HepG2 (cell line): Measurements from ENCODE around the gene ODC1. TPM values are rescaled to one million over a fixed set of nuclear protein-coding genes. Genes with fewer than 3 reads are reported as not detected.

ENCODE experiments used
- CHCHD3 ChIP-seq: sonication (generic); formaldehyde crosslinking; IDR thresholded peaks from 2 replicates; pipeline ENCODE4 v1.8.0; 2022; ENCODE audit warnings: mild to moderate bottlenecking, missing genetic modification reagents, moderate library complexity
- FOXO1 ChIP-seq: sonication (generic); formaldehyde crosslinking; IDR thresholded peaks from 2 replicates; pipeline ENCODE4 v1.4.0; 2020; ENCODE audit warnings: missing genetic modification reagents
- HNF4G ChIP-seq, 2 experiments: sonication (generic) in 1 of 2; formaldehyde crosslinking in 1 of 2; IDR thresholded peaks; 2 replicates each; pipeline versions ENCODE4 v1.4.0 to v1.6.1; 2011 to 2020; ENCODE audit warnings: borderline replicate concordance in 2 of 2, low read depth in 2 of 2, mild to moderate bottlenecking in 2 of 2, low read length in 1 of 2, missing genetic modification reagents in 1 of 2, moderate library complexity in 1 of 2
- IRX3 ChIP-seq: sonication (generic); formaldehyde crosslinking; IDR thresholded peaks from 2 replicates; pipeline ENCODE4 v1.8.1; 2023; ENCODE audit warnings: mild to moderate bottlenecking, low read depth, missing genetic modification reagents, borderline replicate concordance
- KLF15 ChIP-seq: sonication (generic); formaldehyde crosslinking; IDR thresholded peaks from 2 replicates; pipeline ENCODE4 v1.8.1; 2023; ENCODE audit warnings: borderline replicate concordance, mild to moderate bottlenecking, inconsistent platforms, missing genetic modification reagents, mixed read lengths
- MZF1 ChIP-seq: sonication (generic); formaldehyde crosslinking; IDR thresholded peaks from 2 replicates; pipeline ENCODE4 v1.8.1; 2023; ENCODE audit warnings: mild to moderate bottlenecking, missing genetic modification reagents, borderline replicate concordance
- NCOA1 ChIP-seq: sonication (generic); formaldehyde crosslinking; IDR thresholded peaks from 2 replicates; pipeline ENCODE4 v1.9.0; 2021; ENCODE audit warnings: missing genetic modification reagents
- NFKBIZ ChIP-seq: IDR thresholded peaks from 2 replicates; pipeline ENCODE4 v1.6.1; 2018; ENCODE audit warnings: missing genetic modification reagents, missing compliant biosample characterization
- NONO ChIP-seq, 2 experiments: fragments of 450-650 bp in 1 of 2; sonication (generic) in 1 of 2; formaldehyde crosslinking in 1 of 2; IDR thresholded peaks in 1 of 2; conservative IDR thresholded peaks in 1 of 2; 2 replicates each; pipeline versions ENCODE4 v1.6.1 to v1.8.0; 2017 to 2022; ENCODE audit warnings: mild to moderate bottlenecking in 1 of 2, missing genetic modification reagents in 1 of 2, moderate library complexity in 1 of 2
- PLRG1 ChIP-seq: fragments of 450-650 bp; conservative IDR thresholded peaks from 2 replicates; pipeline ENCODE4 v1.6.1; 2016
- SNAPC2 ChIP-seq: sonication (generic); formaldehyde crosslinking; IDR thresholded peaks from 2 replicates; pipeline ENCODE4 v1.8.1; 2022; ENCODE audit warnings: mild to moderate bottlenecking, missing genetic modification reagents
- SOX6 ChIP-seq, 2 experiments: fragments of 450-650 bp in 1 of 2; sonication (generic) in 1 of 2; formaldehyde crosslinking in 1 of 2; IDR thresholded peaks; 2 replicates each; pipeline versions ENCODE4 v1.4.0 to v1.6.1; 2017 to 2020; ENCODE audit warnings: antibody characterized with exemption in 1 of 2, mild to moderate bottlenecking in 1 of 2, missing genetic modification reagents in 1 of 2
- SP4 ChIP-seq: sonication (generic); formaldehyde crosslinking; IDR thresholded peaks from 2 replicates; pipeline ENCODE4 v1.8.1; 2023; ENCODE audit warnings: mild to moderate bottlenecking, missing genetic modification reagents
- STAG1 ChIP-seq: sonication (generic); formaldehyde crosslinking; IDR thresholded peaks from 2 replicates; pipeline ENCODE4 v1.4.0; 2020; ENCODE audit warnings: missing genetic modification reagents
- TCF12 ChIP-seq, 2 experiments: fragments of 450-650 bp in 1 of 2; sonication (generic) in 1 of 2; formaldehyde crosslinking in 1 of 2; IDR thresholded peaks; 2 replicates each; pipeline versions ENCODE4 v1.6.1 to v1.8.0; 2017 to 2022; ENCODE audit warnings: antibody characterized with exemption in 1 of 2, mild to moderate bottlenecking in 1 of 2, missing genetic modification reagents in 1 of 2, moderate library complexity in 1 of 2
- THAP11 ChIP-seq: IDR thresholded peaks from 2 replicates; pipeline ENCODE4 v1.6.1; 2016; ENCODE audit warnings: missing biosample characterization, missing genetic modification reagents
- ZFX ChIP-seq: sonication (generic); formaldehyde crosslinking; IDR thresholded peaks from 2 replicates; pipeline ENCODE4 v1.4.0; 2020; ENCODE audit warnings: mild to moderate bottlenecking, low read depth, missing genetic modification reagents, moderate library complexity
- ZNF44 ChIP-seq: sonication (generic); formaldehyde crosslinking; IDR thresholded peaks from 2 replicates; pipeline ENCODE4 v1.5.1; 2020; ENCODE audit warnings: mild to moderate bottlenecking, missing genetic modification reagents
- ZNF460 ChIP-seq: sonication (generic); formaldehyde crosslinking; IDR thresholded peaks from 2 replicates; pipeline ENCODE4 v1.5.1; 2020; ENCODE audit warnings: missing genetic modification reagents, mild to moderate bottlenecking, borderline replicate concordance
- ZNF577 ChIP-seq: sonication (generic); formaldehyde crosslinking; IDR thresholded peaks from 2 replicates; pipeline ENCODE4 v1.4.0; 2020; ENCODE audit warnings: mild to moderate bottlenecking, low read depth, missing genetic modification reagents, borderline replicate concordance
- ZNF747 ChIP-seq: sonication (generic); formaldehyde crosslinking; IDR thresholded peaks from 2 replicates; pipeline ENCODE4 v1.8.1; 2023; ENCODE audit warnings: missing genetic modification reagents, mild to moderate bottlenecking, borderline replicate concordance
- ZNF768 ChIP-seq: sonication (generic); formaldehyde crosslinking; IDR thresholded peaks from 2 replicates; pipeline ENCODE4 v1.4.0; 2020; ENCODE audit warnings: missing genetic modification reagents
- ZNF780A ChIP-seq: sonication (generic); formaldehyde crosslinking; IDR thresholded peaks from 2 replicates; pipeline ENCODE4 v1.8.0; 2022; ENCODE audit warnings: mild to moderate bottlenecking, missing genetic modification reagents, moderate library complexity
- ZNF782 ChIP-seq: sonication (generic); formaldehyde crosslinking; IDR thresholded peaks from 2 replicates; pipeline ENCODE4 v1.4.0; 2020; ENCODE audit warnings: missing genetic modification reagents, mild to moderate bottlenecking, borderline replicate concordance
- ZNF879 ChIP-seq: sonication (generic); formaldehyde crosslinking; IDR thresholded peaks from 2 replicates; pipeline ENCODE4 v1.8.1; 2023; ENCODE audit warnings: missing genetic modification reagents
- polyA plus RNA-seq, 8 experiments: library from polyadenylated mRNA; depleted of rRNA in 3 of 8; stranded (reverse) in 7 of 8; unstranded in 1 of 8; fragments of >200 nt; fragmentation: Illumina TruSeq in 4 of 8; extraction: Trizol in 4 of 8; gene quantifications; 2 replicates each; pipeline versions ENCODE4 v1.2.1 to v1.2.3, GENCODE V29; 2011 to 2016; ENCODE audit warnings: low read depth in 4 of 8, missing spikeins in 1 of 8, mixed read lengths in 1 of 8; ENCODE audit not compliant: insufficient read depth in 1 of 8
- total RNA-seq, 5 experiments: library from RNA; depleted of rRNA; stranded (reverse); fragments of >200 nt; fragmentation: Illumina TruSeq; extraction: Trizol; gene quantifications; 2 replicates each; pipeline ENCODE4 v1.2.3, GENCODE V29; 2016; ENCODE audit warnings: low read depth in 1 of 5
- TF ChIP-seq, protein P1 (sequence below): sonication (generic); formaldehyde crosslinking; IDR thresholded peaks from 2 replicates; pipeline ENCODE4 v1.5.1; 2020; ENCODE audit warnings: mild to moderate bottlenecking, missing genetic modification reagents, moderate library complexity

ODC1 gene
- total and polyA plus RNA-seq, 2 of the 13 experiments (the other 11 are each of a cell fraction or from before 2014, with no cell fraction given) = 142 to 371 TPM

DNA sequence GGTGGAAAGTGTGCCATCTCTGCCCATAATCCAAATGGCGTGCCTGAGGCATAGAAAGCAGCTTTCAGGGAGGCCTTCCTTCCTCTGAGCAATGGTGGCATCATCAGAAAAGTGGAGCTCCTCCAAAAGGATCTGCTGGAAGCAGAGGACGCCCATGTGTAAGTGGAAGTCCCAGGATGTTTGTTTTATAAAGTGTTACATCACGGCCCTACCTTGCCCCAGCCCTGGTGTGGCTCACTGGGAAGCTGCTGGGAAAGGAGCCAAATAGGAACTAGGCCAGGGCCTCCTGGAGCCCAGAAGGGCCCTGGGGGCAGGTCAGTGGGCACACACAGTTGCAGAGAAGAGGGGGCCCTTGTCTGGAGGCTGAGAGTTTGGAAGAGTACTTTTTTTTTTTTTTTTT, 4.2 kb upstream of the ODC1 start (continued):
- no peak for TF ChIP-seq ZNF782
- no peak for TF ChIP-seq CHCHD3 (CRISPR knock-in tag)
- no peak for TF ChIP-seq THAP11 (CRISPR knock-in tag)
- no peak for TF ChIP-seq ZNF747 (CRISPR knock-in tag)
- TF ChIP-seq FOXO1 (CRISPR knock-in tag) = peak; percentile 43; the same call in 1 of the 2 replicates
- TF ChIP-seq KLF15 (CRISPR knock-in tag) = no peak
- TF ChIP-seq SP4 (CRISPR knock-in tag) = no peak
- no peak for TF ChIP-seq PLRG1
- TF ChIP-seq ZNF577 (CRISPR knock-in tag) = no peak
- TF ChIP-seq NCOA1 (CRISPR knock-in tag) = no peak
- TF ChIP-seq ZNF460 (CRISPR knock-in tag) = no peak; the same call in 1 of the 2 replicates
- TF ChIP-seq, protein P1, sequence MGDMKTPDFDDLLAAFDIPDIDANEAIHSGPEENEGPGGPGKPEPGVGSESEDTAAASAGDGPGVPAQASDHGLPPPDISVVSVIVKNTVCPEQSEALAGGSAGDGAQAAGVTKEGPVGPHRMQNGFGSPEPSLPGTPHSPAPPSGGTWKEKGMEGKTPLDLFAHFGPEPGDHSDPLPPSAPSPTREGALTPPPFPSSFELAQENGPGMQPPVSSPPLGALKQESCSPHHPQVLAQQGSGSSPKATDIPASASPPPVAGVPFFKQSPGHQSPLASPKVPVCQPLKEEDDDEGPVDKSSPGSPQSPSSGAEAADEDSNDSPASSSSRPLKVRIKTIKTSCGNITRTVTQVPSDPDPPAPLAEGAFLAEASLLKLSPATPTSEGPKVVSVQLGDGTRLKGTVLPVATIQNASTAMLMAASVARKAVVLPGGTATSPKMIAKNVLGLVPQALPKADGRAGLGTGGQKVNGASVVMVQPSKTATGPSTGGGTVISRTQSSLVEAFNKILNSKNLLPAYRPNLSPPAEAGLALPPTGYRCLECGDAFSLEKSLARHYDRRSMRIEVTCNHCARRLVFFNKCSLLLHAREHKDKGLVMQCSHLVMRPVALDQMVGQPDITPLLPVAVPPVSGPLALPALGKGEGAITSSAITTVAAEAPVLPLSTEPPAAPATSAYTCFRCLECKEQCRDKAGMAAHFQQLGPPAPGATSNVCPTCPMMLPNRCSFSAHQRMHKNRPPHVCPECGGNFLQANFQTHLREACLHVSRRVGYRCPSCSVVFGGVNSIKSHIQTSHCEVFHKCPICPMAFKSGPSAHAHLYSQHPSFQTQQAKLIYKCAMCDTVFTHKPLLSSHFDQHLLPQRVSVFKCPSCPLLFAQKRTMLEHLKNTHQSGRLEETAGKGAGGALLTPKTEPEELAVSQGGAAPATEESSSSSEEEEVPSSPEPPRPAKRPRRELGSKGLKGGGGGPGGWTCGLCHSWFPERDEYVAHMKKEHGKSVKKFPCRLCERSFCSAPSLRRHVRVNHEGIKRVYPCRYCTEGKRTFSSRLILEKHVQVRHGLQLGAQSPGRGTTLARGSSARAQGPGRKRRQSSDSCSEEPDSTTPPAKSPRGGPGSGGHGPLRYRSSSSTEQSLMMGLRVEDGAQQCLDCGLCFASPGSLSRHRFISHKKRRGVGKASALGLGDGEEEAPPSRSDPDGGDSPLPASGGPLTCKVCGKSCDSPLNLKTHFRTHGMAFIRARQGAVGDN (CRISPR knock-in tag) = peak; percentile 61
- TF ChIP-seq NFKBIZ = no peak
- no peak for TF ChIP-seq MZF1 (CRISPR knock-in tag)
- TF ChIP-seq ZNF44 = no peak
- no peak for TF ChIP-seq ZNF768
- TF ChIP-seq NONO (IDR thresholded peaks at IDR 0.05) = no peak
- TF ChIP-seq NONO (CRISPR knock-in tag; conservative IDR thresholded peaks at IDR 0.05) = no peak
- TF ChIP-seq IRX3 (CRISPR knock-in tag) = no peak
- TF ChIP-seq ZNF879 (CRISPR knock-in tag) = no peak
- no peak for TF ChIP-seq HNF4G (IDR thresholded peaks at IDR 0.05; ENCODE audit: borderline replicate concordance, low read depth, low read length)
- TF ChIP-seq HNF4G (CRISPR knock-in tag; IDR thresholded peaks at IDR 0.05; ENCODE audit: borderline replicate concordance, low read depth) = no peak
- no peak for TF ChIP-seq TCF12 (IDR thresholded peaks at IDR 0.05)
- no peak for TF ChIP-seq TCF12 (CRISPR knock-in tag; IDR thresholded peaks at IDR 0.05)
- TF ChIP-seq ZFX (CRISPR knock-in tag) = peak; percentile 65
- no peak for TF ChIP-seq SOX6 (IDR thresholded peaks at IDR 0.05)
- peak; percentile 23; the same call in 1 of the 2 replicates for TF ChIP-seq SOX6 (CRISPR knock-in tag; IDR thresholded peaks at IDR 0.05)
- TF ChIP-seq SNAPC2 (CRISPR knock-in tag) = no peak
- no peak for TF ChIP-seq ZNF780A (CRISPR knock-in tag)
- 0 out of 2 replicates have a peak, but pooled peaks have one; percentile 6 for TF ChIP-seq STAG1 (CRISPR knock-in tag)
